Measurements from ENCODE around the gene SEMA3G.

SEMA3G gene

GRCh38 chr3:52453496-52454249 is 8.8 kb upstream of the SEMA3G start, which contains the start of gene TNNC1:
TSS of gene TNNC1 (minus strand) at chr3:52454041. CDS start at chr3:52454015, 26 bp downstream.
- no peak for DNase-seq

GRCh38 chr3:52452570-52453221 is 7.8 kb upstream of the SEMA3G start:
- DNase-seq: no peak

GRCh38 chr3:52452126-52452525 is 7.2 kb upstream of the SEMA3G start:
- no peak for DNase-seq

- DNase-seq: no peak
Observed at GRCh38 chr3:52451237-52452083, 6.6 kb upstream of the SEMA3G start.

- DNase-seq: no peak
Observed at GRCh38 chr3:52450489-52451236, 5.8 kb upstream of the SEMA3G start.

- no peak for DNase-seq
Observed at GRCh38 chr3:52447512-52448355, 2.8 kb upstream of the SEMA3G start.

- no peak for DNase-seq
Observed at GRCh38 chr3:52446631-52447511, 2.0 kb upstream of the SEMA3G start.

GRCh38 chr3:52446042-52446441 is 1.1 kb upstream of the SEMA3G start:
- no peak for DNase-seq

- DNase-seq: no peak
Observed at GRCh38 chr3:52443791-52444687, 864 bp downstream of the SEMA3G start.

GRCh38 chr3:52443268-52443610 is 1.7 kb downstream of the SEMA3G start:
- no peak for DNase-seq

- DNase-seq: no peak
Observed at GRCh38 chr3:52442409-52443267, 2.3 kb downstream of the SEMA3G start.

GRCh38 chr3:52441772-52442332 is 3.1 kb downstream of the SEMA3G start:
- DNase-seq: no peak

GRCh38 chr3:52441091-52441771 is 3.7 kb downstream of the SEMA3G start:
- DNase-seq: no peak

GRCh38 chr3:52440671-52441070 is 4.2 kb downstream of the SEMA3G start:
- no peak for DNase-seq

- DNase-seq: no peak
Observed at GRCh38 chr3:52440249-52440551, 4.7 kb downstream of the SEMA3G start.

GRCh38 chr3:52439426-52440248 is 5.3 kb downstream of the SEMA3G start:
- DNase-seq: no peak
